22Rv1 (cell line): ENCODE measurements around the gene DAB2.

Source experiments
- H3K27ac ChIP-seq: fragments of 450-650 bp; 2 replicates; pipeline ENCODE4 v1.5.1; 2017
- CTCF ChIP-seq: fragments of 450-650 bp; IDR thresholded peaks from 2 replicates; pipeline ENCODE4 v1.5.1; 2017; ENCODE audit warnings: mild to moderate bottlenecking
- ZFX ChIP-seq: fragments of 450-650 bp; IDR thresholded peaks from 2 replicates; pipeline ENCODE4 v1.6.1; 2017; ENCODE audit warnings: antibody characterized with exemption, borderline replicate concordance

The DAB2 gene

DNA sequence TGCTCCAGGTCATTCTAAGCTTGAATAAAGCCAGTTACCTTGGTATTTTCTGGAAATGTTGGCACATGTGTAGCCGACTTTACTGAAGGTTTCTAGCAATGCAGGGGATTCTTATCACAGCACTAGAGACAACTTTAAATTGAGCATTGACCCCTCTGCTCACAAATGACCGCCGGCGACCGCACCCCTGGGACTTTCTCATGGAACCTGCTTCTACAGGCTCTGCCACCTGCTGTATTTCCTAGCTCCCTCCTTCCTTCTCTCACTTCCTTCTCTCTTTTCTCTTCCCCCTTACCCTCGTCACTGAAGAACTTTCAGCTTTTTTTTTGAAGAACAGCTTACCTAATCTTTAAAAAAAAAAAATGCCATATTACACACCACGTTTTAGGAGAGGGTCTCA is 30.9 kb upstream of the DAB2 start:
- TF ChIP-seq ZFX (no peak), CTCF (no peak)
- no peak overlapping the region for H3K27ac ChIP-seq

DNA sequence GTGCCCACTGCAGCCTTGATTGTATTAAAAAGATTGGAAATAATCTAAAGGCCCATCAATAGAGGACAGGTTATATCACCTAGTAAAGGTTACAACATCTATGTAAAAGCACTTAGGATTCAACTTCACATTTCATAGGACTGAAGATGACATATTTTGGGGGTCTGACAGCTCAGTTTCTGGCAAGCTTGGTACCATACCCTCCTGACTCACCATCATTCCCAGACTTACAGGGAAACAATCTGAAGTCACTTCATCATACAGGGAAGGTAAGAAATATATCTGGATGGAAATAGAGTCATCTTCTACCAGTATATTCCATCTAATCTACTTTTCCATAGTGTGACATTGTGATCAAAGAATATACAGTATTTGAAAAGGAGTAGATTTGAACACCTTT is 28.8 kb upstream of the DAB2 start:
- H3K27ac ChIP-seq, result no peak overlapping the region
- no peak for TF ChIP-seq ZFX
- TF ChIP-seq CTCF, result no peak

DNA sequence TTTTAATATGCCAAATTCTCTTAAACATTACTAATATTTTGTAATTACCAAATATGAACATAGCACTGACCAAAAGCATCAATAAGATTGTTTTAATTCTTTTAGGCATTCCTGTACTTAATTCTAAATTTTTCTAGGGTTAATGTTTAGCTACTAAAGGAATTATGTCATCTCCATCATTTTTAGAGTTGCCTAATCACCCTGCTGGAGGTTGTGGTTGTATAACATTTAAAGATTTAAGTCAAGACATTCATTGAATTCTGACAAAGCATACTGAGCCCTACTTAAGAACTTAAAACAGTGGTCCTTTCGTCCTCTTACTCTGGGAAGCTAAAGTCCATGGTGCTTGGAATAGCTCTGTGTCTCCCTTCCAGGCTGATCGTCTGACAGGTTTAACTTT is 28.1 kb upstream of the DAB2 start:
- TF ChIP-seq ZFX, result no peak
- TF ChIP-seq CTCF, result no peak
- H3K27ac ChIP-seq, result no peak overlapping the region

GRCh38 chr5:39451276-39451941 is 26.6 kb upstream of the DAB2 start:
- no peak overlapping the region for H3K27ac ChIP-seq
- TF ChIP-seq CTCF (no peak), ZFX (no peak)

DNA sequence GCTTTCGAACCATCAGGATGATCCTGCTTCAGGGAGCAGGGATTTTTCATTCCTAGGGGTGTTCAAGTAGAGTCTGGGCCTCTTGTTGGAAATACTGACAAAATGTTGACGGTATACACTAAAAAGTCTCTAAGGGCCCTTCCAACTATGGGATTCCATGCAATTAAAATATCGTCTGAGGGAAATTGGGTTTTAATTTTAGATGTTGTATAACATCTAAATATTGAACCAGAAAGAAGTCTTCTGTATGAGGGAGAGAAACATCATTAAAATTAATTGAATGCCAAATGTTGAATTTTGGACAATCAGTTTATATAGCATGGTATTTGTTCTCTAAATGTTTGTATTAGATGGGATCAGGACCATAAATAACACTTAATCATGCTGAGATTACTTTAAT is 25.7 kb upstream of the DAB2 start:
- TF ChIP-seq CTCF (no peak), ZFX (no peak)
- no peak overlapping the region for H3K27ac ChIP-seq

DNA sequence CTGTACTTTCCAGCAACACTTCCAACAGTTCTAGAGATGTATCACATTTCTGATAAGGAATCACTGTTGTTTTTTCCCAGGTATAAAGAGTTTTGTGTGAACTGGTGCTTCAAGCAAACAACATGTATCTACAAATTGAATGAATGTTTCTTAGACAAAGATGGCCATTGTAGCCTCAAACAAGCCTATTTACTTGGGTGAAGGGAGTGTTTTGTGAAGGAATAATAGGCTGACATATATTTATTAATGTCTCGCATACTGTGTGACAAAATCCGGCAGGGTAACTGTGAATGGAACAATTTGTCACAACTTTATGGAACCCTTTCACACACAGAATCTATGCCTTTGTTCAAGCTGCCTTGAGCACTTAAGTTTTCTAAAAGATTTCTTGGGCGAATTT is 24.8 kb upstream of the DAB2 start:
- H3K27ac ChIP-seq, result no peak overlapping the region
- no peak for TF ChIP-seq CTCF
- TF ChIP-seq ZFX, result no peak

GRCh38 chr5:39448506-39449128 is 23.8 kb upstream of the DAB2 start:
- no peak overlapping the region for H3K27ac ChIP-seq
- TF ChIP-seq CTCF, result no peak
- no peak for TF ChIP-seq ZFX
